ENCODE results near the gene RAD1.

The RAD1 gene

GRCh38 chr5:34916518-34916917 lies 1.2 kb upstream of the RAD1 start:
- peak overlapping the region; percentile 96 for H3K4me3 ChIP-seq (ENCODE audit: low read depth, low read length)
- DNase-seq (ENCODE audit: low read depth): no peak
- TF ChIP-seq CTCF (conservative IDR thresholded peaks at IDR 0.05; ENCODE audit: low read depth, low read length): no peak

- H3K4me3 ChIP-seq (ENCODE audit: low read depth, low read length): peak overlapping the region; percentile 96
- TF ChIP-seq CTCF (conservative IDR thresholded peaks at IDR 0.05; ENCODE audit: low read depth, low read length): no peak
Measured at GRCh38 chr5:34915856-34916192, 520 bp upstream of the RAD1 start.

GRCh38 chr5:34914671-34915138 lies 599 bp downstream of the RAD1 start:
- no peak for TF ChIP-seq CTCF (conservative IDR thresholded peaks at IDR 0.05; ENCODE audit: low read depth, low read length)
- H3K4me3 ChIP-seq (ENCODE audit: low read depth, low read length): peak overlapping the region; percentile 96
- peak; percentile 58 for DNase-seq (ENCODE audit: low read depth)

More at GRCh38 chr5:34915856-34916192, 520 bp upstream of the RAD1 start:
- peak; percentile 7 for DNase-seq (ENCODE audit: low read depth)

GRCh38 chr5:34913072-34913471 lies 2.2 kb downstream of the RAD1 start:
- TF ChIP-seq CTCF (conservative IDR thresholded peaks at IDR 0.05; ENCODE audit: low read depth, low read length): no peak
- H3K4me3 ChIP-seq (ENCODE audit: low read depth, low read length): no peak overlapping the region
- peak; percentile 64 for DNase-seq (ENCODE audit: low read depth)

- peak; percentile 51 for DNase-seq (ENCODE audit: low read depth)
- peak; percentile 69 for TF ChIP-seq CTCF (conservative IDR thresholded peaks at IDR 0.05; ENCODE audit: low read depth, low read length)
Measured at GRCh38 chr5:34905564-34905963, 9.7 kb downstream of the RAD1 start.

GRCh38 chr5:34903260-34903659 lies 12.0 kb downstream of the RAD1 start:
- no peak overlapping the region for H3K4me3 ChIP-seq (ENCODE audit: low read depth, low read length)
- DNase-seq (ENCODE audit: low read depth): no peak
- TF ChIP-seq CTCF (conservative IDR thresholded peaks at IDR 0.05; ENCODE audit: low read depth, low read length): no peak

More at GRCh38 chr5:34905564-34905963, 9.7 kb downstream of the RAD1 start:
- no peak overlapping the region for H3K4me3 ChIP-seq (ENCODE audit: low read depth, low read length)

- DNase-seq (ENCODE audit: low read depth): no peak
- H3K4me3 ChIP-seq (ENCODE audit: low read depth, low read length): no peak overlapping the region
- TF ChIP-seq CTCF (conservative IDR thresholded peaks at IDR 0.05; ENCODE audit: low read depth, low read length): no peak
Measured at GRCh38 chr5:34900652-34901051, 14.7 kb downstream of the RAD1 start.
